T47D (cell line): ENCODE results near the gene ETV1.

Experiments used
- DNase-seq, 2 experiments: peaks; one replicate each; pipeline versions ENCODE4 v3.0.0 to v3.0.0-alpha.2; 2011 to 2012; ENCODE audit warnings: low read depth in 1 of 2, low spot score in 1 of 2
- JUND ChIP-seq: IDR thresholded peaks from 2 replicates; pipeline ENCODE4 v1.6.1; 2012; ENCODE audit warnings: low read depth
- in situ Hi-C: cut with HindIII; loops from 2 replicates; pipeline ENCODE4 v1.10.0; 2016; ENCODE audit warnings: low sequenced_read_pairs, low pct_unique_long_range_greater_than_20kb

The ETV1 gene

GRCh38 chr7:13849163-13849892 is 140.1 kb downstream of the ETV1 start:
- no peak for DNase-seq
- no peak for TF ChIP-seq JUND
- in situ Hi-C loops: no loop called here

GRCh38 chr7:13848681-13849131 is 140.8 kb downstream of the ETV1 start:
- no peak for TF ChIP-seq JUND
- in situ Hi-C loops: no loop called here
- DNase-seq: no peak

DNA sequence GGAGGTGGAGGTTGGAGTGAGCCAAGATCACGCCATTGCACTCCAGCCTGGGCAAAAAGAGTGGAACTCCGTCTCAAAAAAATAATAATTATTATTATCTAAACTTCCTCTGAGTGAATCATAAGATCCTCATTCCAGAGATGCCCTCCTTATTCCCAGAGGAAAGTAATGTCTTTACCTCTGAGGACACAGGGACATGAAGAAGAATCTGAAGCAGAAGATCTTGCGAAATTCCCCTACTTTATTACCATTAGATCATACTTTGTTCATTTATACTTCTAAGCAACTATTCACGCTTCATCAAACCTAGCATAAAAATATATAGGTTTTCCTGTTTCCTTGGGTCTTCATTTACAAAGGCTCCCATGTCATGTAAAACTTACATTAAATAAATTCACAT is 143.1 kb downstream of the ETV1 start:
- in situ Hi-C loops: no loop called here
- DNase-seq: no peak
- no peak for TF ChIP-seq JUND

DNA sequence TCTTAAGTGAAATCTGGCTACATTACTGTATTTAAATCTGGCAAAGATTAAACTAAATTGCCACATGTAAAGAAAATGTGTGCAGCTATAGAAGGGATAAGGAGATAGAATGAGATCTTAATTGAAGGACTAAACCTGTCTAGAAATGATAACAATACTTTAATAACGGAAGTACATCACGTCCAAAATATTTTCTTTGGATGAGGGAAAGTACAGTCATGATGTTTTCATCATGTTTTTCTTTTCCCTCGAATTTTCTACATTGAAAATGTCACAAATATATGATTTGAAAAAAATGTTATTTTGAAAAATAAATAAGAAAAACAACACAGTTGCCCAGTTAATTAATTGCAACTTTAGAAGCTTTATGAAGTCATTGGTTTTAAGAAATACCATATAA is 143.9 kb downstream of the ETV1 start:
- TF ChIP-seq JUND: no peak
- no peak for DNase-seq
- in situ Hi-C loops: no loop called here

DNA sequence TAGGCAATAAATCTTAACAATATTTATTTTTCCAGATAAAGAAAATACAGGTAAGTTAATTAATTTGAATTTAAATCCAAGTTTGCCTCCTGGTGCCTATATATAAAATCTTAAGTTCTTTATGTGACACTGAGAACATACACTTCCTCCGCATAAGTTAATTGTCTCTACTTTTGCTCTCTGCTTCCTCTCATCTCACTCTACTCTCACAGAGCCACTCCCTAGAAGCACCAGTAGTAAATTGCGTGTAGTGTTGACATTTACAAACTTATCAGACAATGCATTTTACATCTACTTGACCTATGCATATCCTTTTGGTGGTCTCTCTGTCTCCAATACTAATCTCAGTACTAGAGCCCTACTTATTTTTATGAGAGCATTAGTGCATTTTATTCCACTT is 144.5 kb downstream of the ETV1 start:
- no peak for DNase-seq
- no peak for TF ChIP-seq JUND
- in situ Hi-C loops: no loop called here

DNA sequence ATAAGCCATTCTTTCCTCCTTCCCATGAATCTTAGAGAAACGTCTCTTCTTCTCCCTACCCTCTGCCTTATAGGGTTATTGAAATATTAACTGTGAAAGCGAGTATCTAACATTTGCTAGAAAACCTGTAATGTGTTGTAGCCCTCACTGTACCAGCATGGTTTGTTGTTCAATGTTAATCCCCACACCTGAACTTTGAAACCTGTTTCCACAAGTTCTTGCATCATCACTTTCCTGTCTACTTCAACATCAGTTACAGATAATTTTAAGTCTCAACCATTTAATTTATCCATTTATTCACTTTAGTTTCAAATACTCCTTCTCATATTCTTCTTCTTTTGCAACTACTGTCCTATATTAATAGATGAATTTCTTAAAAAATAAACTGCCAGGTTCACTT is 148.2 kb downstream of the ETV1 start:
- in situ Hi-C loops: no loop called here
- DNase-seq: no peak

More for the DNA sequence above, 148.2 kb downstream of the ETV1 start:
- TF ChIP-seq JUND: no peak
